ENCODE results near the gene FOXP4.

DNA sequence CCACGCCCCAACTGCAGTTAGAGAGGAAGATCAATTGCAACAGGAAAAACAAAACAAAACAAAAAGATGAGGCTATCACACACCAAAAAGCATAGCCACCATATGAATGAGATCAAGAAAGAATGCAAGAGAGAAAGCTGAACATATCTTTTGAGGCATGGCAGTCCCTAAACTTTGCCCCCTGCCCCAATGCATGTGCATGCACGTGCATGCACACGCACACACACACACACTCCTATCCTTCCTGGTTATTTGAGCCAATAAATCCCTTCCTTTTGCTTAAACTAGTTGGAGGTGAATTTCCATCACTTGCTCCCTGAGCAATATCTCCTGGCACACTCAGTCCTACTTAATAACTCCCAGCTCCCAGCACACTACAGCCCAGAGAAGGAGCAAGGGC, 48.6 kb upstream of the FOXP4 start:
- no peak for TF ChIP-seq POLR2A (IDR thresholded peaks at IDR 0.05; ENCODE audit: low read depth)
- TF ChIP-seq, protein P1, sequence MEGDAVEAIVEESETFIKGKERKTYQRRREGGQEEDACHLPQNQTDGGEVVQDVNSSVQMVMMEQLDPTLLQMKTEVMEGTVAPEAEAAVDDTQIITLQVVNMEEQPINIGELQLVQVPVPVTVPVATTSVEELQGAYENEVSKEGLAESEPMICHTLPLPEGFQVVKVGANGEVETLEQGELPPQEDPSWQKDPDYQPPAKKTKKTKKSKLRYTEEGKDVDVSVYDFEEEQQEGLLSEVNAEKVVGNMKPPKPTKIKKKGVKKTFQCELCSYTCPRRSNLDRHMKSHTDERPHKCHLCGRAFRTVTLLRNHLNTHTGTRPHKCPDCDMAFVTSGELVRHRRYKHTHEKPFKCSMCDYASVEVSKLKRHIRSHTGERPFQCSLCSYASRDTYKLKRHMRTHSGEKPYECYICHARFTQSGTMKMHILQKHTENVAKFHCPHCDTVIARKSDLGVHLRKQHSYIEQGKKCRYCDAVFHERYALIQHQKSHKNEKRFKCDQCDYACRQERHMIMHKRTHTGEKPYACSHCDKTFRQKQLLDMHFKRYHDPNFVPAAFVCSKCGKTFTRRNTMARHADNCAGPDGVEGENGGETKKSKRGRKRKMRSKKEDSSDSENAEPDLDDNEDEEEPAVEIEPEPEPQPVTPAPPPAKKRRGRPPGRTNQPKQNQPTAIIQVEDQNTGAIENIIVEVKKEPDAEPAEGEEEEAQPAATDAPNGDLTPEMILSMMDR (IDR thresholded peaks at IDR 0.05) = no peak
- no peak for TF ChIP-seq POLR2AphosphoS5 (IDR thresholded peaks at IDR 0.05)
- no peak for TF ChIP-seq EP300 (IDR thresholded peaks at IDR 0.05)
